ENCODE measurements around the gene B3GNT2.

- TF ChIP-seq CTCF (IDR thresholded peaks at IDR 0.05) = no peak
- no peak for TF ChIP-seq POLR2A (IDR thresholded peaks at IDR 0.05)
Measured at GRCh38 chr2:62187246-62187645, 8.7 kb upstream of the B3GNT2 start.
